Lung (tissue), 12 donors: Measurements from ENCODE around the gene KIAA0513. TPM values are rescaled to one million over a fixed set of nuclear protein-coding genes. Genes with fewer than 3 reads are reported as not detected.

Experiments used
- ATAC-seq: fragments of 200-7000 bp; cut with Tn5 transposase; one replicate; pipeline ENCODE4 v1.9.1; 2020; ENCODE audit warnings: moderate number of reproducible peaks; ENCODE audit not compliant: insufficient read depth, low FRiP score
- DNase-seq, 3 donors: peaks; one replicate each; pipeline ENCODE4 v3.0.0-alpha.2; 2013 to 2017
- H3K27ac ChIP-seq, 2 donors: one replicate each; pipeline ENCODE4 v1.5.1; 2013; ENCODE audit warnings: mild to moderate bottlenecking in 2 of 2, moderate library complexity in 2 of 2, control low read depth in 1 of 2, inconsistent platforms in 1 of 2, low read depth in 1 of 2, low read length in 1 of 2
- H3K27me3 ChIP-seq, 3 donors: one replicate each; pipeline ENCODE4 v1.5.1; 2013; ENCODE audit warnings: low read length in 2 of 3; ENCODE audit not compliant: control insufficient read depth in 3 of 3, insufficient read depth in 3 of 3
- H3K36me3 ChIP-seq, 4 donors: one replicate each; pipeline ENCODE4 v1.5.1; 2013; ENCODE audit warnings: low read length in 4 of 4, mild to moderate bottlenecking in 1 of 4, moderate library complexity in 1 of 4; ENCODE audit not compliant: control insufficient read depth in 4 of 4, insufficient read depth in 4 of 4
- H3K4me1 ChIP-seq, 5 donors: one replicate each; pipeline ENCODE4 v1.5.1; 2013; ENCODE audit warnings: low read length in 5 of 5, mild to moderate bottlenecking in 2 of 5, moderate library complexity in 1 of 5; ENCODE audit not compliant: control insufficient read depth in 5 of 5, insufficient read depth in 5 of 5
- H3K4me3 ChIP-seq: one replicate; pipeline ENCODE4 v1.5.1; 2013; ENCODE audit warnings: mild to moderate bottlenecking, control low read depth, moderate library complexity
- H3K9ac ChIP-seq, 2 donors: one replicate each; pipeline ENCODE4 v1.5.1; 2013; ENCODE audit warnings: low read length in 2 of 2, control low read depth in 1 of 2; ENCODE audit not compliant: insufficient read depth in 1 of 2
- H3K9me3 ChIP-seq, 4 donors: one replicate each; pipeline ENCODE4 v1.5.1; 2013; ENCODE audit warnings: low read length in 3 of 4, mild to moderate bottlenecking in 1 of 4, moderate library complexity in 1 of 4; ENCODE audit not compliant: control insufficient read depth in 4 of 4, insufficient read depth in 3 of 4
- WGBS, 2 donors: extraction: QIAGEN DNeasy Blood & Tissue Kit; methylation state at CpG; one replicate each; pipeline ENCODE4 v1.1.7; 2013; 5-methylcytosine and 5-hydroxymethylcytosine counted together
- polyA plus RNA-seq, 2 donors: library from polyadenylated mRNA; stranded (reverse); fragments of 200-250 nt; gene quantifications; one replicate each; pipeline ENCODE4 v1.2.1, GENCODE V29; 2013
- total RNA-seq, 2 donors: library from RNA; depleted of rRNA in 1 of 2; stranded (reverse); fragments of >200 nt in 1 of 2; gene quantifications; one replicate each; pipeline ENCODE4 v1.2.1, GENCODE V29; 2014 to 2021
- TF ChIP-seq, protein P1 (sequence below): IDR thresholded peaks from 2 replicates; pipeline ENCODE4 v1.5.1; 2012; ENCODE audit warnings: mild to moderate bottlenecking; ENCODE audit errors: control extremely low read depth, extremely low read depth
- donor health status: control.
- donor health status: control.
- donor health status: Bipolar disorder and iron deficiency.
- donor health status: healthy.
- donor health status: DM: yes; HTN: yes; CAD: no.

The KIAA0513 gene
- total and polyA plus RNA-seq, 4 donors, result 10.4 to 23.5 (median 12.0) TPM

DNA sequence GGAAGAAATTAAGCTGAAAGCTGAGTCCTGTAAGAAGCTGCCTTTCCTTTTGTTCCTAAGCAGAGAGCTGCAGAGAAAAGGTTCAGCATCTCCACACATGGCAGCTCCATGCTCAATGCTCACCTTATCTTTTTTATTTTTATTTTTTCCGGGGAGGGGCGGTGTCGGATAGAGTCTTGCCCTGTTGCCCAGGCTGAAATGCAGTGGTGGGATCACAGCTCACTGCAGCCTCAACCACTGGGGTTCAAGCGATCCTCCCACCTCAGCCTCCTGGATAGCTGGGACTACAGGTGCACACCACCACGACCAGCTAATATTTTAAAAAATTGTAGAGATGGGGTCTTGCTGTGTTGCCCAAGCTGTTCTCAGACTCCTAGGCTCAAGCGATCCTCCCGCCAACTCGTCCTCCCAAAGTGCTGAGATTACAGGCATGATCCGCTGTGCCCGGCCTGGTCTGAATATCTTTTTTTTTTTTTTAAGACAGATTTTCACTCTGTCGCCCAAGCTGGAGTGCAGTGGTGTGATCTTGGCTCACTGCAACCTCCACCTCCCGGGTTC lies 112.9 kb downstream of the KIAA0513 start:
- ATAC-seq (no peak), DNase-seq (no peak)
- Histone ChIP-seq H3K27ac (no peak overlapping the region), H3K4me1 (peaks cover 0 to 38% (median 21%) of the 10 kb centered on the region in 5 donors), H3K4me3 (no peak overlapping the region), H3K27me3 (no peaks in the 10 kb centered on the region), H3K9ac (no peak overlapping the region), H3K9me3 (no peaks in the 10 kb centered on the region), H3K36me3 (no peaks in the 10 kb centered on the region)
- WGBS, 2 donors, result 94 to 96% methylated on average over 12 of the region's 12 CpGs
- TF ChIP-seq, protein P1, sequence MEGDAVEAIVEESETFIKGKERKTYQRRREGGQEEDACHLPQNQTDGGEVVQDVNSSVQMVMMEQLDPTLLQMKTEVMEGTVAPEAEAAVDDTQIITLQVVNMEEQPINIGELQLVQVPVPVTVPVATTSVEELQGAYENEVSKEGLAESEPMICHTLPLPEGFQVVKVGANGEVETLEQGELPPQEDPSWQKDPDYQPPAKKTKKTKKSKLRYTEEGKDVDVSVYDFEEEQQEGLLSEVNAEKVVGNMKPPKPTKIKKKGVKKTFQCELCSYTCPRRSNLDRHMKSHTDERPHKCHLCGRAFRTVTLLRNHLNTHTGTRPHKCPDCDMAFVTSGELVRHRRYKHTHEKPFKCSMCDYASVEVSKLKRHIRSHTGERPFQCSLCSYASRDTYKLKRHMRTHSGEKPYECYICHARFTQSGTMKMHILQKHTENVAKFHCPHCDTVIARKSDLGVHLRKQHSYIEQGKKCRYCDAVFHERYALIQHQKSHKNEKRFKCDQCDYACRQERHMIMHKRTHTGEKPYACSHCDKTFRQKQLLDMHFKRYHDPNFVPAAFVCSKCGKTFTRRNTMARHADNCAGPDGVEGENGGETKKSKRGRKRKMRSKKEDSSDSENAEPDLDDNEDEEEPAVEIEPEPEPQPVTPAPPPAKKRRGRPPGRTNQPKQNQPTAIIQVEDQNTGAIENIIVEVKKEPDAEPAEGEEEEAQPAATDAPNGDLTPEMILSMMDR, result no peak

DNA sequence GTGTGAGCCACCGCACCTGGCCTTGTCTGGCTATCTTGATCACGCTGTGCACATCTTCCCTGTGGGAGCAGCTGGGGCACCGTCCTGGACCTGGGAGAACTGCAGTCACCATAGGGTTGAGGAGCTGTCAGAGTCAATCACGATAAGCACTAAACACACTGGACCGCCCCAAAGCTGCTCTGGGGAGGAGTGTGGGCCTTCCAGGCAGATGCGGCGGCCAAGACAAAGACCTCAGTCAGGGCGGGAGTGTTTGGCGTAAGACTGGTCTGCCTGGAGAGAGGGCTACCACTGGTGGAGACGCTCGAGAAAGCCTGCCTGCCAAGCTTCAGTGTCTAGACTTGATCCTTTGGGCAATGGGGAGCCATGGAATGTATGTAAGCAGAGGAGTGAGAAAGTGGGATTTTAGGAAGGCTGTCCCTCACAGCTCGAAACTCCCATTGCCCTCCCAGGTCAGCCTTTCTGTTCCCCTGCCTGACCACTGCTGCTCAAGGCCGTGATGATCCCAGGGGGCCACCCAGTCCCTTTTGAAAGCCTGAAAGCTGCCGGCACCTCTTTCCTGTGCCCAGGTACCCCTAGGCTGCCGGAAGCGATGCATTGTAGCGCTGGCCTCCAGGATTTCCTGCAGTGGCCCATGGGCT lies 114.0 kb downstream of the KIAA0513 start:
- Histone ChIP-seq H3K27ac (no peak overlapping the region), H3K9me3 (no peaks in the 10 kb centered on the region), H3K27me3 (no peaks in the 10 kb centered on the region), H3K4me1 (peaks cover 0 to 32% (median 18%) of the 10 kb centered on the region in 5 donors), H3K9ac (no peak overlapping the region), H3K4me3 (no peak overlapping the region), H3K36me3 (no peaks in the 10 kb centered on the region)
- DNase-seq (peak in 2 of 3 donors; percentile 49 to 65), ATAC-seq (no peak)
- TF ChIP-seq, protein P1, result no peak
- 88 to 92% methylated on average over 17 of the region's 17 CpGs for WGBS, 2 donors

- Histone ChIP-seq H3K9ac (no peak overlapping the region), H3K4me3 (no peak overlapping the region), H3K36me3 (no peaks in the 10 kb centered on the region), H3K9me3 (no peaks in the 10 kb centered on the region), H3K27ac (no peak overlapping the region), H3K27me3 (no peaks in the 10 kb centered on the region), H3K4me1 (peaks cover 0 to 32% (median 17%) of the 10 kb centered on the region in 5 donors)
- 94 to 95% methylated on average over 7 of the region's 7 CpGs for WGBS, 2 donors
- no peak for ATAC-seq
- no peak for DNase-seq
- TF ChIP-seq, protein P1, result no peak
Observed at GRCh38 chr16:85142129-85142513, 114.5 kb downstream of the KIAA0513 start.

DNA sequence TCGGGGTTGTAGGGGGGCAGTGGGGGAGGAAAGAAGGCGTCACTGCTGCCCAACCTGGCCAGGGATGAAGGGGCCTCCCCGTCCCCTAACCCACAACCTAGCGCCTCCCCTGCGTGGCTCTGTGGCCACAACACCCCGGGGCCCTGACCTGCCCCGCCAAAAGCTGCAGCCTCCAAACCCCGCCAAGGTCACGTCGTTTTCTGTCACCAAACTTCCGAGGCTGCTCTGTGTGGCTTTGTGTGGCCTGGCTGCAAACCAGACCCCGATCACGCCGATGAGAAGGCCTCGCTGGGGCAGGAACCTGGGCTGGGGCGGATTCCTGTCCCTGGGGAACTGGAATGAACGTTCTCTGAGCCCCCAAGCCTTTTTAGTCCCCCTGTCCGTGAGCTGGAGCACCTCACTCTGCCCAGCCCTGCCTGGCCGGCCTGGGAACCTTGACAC lies 115.2 kb downstream of the KIAA0513 start:
- H3K4me1 ChIP-seq, result peaks cover 0 to 30% (median 15%) of the 10 kb centered on the region in 5 donors
- no peaks in the 10 kb centered on the region for H3K27me3 ChIP-seq
- no peak overlapping the region for H3K27ac ChIP-seq
- H3K9ac ChIP-seq, result no peak overlapping the region
- no peak for DNase-seq
- no peaks in the 10 kb centered on the region for H3K9me3 ChIP-seq
- WGBS, 2 donors, result 63 to 74% methylated on average over 19 of the region's 19 CpGs
- H3K36me3 ChIP-seq, result no peaks in the 10 kb centered on the region
- TF ChIP-seq, protein P1, result no peak
- no peak for ATAC-seq
- H3K4me3 ChIP-seq, result no peak overlapping the region
